HG03575 (cell line): ENCODE results near the gene ZNF385C.

ENCODE experiments used
- ATAC-seq: cut with Tn5 transposase; IDR thresholded peaks from one replicate; pipeline ENCODE4 v1.9.1; 2021; ENCODE audit not compliant: unreplicated experiment, insufficient number of reproducible peaks, low FRiP score; ENCODE audit errors: extremely low read depth

Gene ZNF385C

DNA sequence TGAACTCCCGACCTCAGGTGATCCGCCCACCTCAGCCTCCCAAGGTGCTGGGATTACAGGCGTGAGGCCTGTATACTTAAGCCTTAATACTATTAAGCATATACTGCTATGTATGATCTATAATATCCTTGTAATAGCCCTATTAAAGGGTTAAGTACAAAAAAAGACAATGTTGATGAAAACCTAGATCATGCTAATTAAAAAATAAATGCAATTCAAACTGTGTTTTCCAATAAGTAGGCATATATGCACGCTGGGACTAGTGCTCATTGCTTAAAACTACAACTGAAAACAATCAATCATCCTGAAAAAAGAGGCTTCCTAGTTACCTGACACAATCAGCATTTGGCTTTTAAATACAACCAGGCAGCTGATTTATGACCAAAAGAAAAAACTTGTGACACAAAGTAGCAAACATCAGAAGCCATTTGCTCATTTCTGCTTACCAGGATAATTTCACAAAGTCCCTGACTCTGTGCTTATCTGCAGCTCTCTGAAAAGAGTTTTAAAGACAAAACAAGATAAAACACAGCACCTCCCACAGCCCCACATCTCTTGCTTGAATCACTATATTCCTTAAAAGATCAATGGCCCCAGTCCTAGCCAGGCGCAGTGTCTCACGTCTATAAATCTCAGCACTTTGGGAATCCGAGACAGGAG, 11.1 kb downstream of the ZNF385C start:
- ATAC-seq: no peak

GRCh38 chr17:42081516-42082129, 16.6 kb downstream of the ZNF385C start:
- no peak for ATAC-seq

GRCh38 chr17:42079541-42079940, 18.7 kb downstream of the ZNF385C start:
- ATAC-seq: no peak

DNA sequence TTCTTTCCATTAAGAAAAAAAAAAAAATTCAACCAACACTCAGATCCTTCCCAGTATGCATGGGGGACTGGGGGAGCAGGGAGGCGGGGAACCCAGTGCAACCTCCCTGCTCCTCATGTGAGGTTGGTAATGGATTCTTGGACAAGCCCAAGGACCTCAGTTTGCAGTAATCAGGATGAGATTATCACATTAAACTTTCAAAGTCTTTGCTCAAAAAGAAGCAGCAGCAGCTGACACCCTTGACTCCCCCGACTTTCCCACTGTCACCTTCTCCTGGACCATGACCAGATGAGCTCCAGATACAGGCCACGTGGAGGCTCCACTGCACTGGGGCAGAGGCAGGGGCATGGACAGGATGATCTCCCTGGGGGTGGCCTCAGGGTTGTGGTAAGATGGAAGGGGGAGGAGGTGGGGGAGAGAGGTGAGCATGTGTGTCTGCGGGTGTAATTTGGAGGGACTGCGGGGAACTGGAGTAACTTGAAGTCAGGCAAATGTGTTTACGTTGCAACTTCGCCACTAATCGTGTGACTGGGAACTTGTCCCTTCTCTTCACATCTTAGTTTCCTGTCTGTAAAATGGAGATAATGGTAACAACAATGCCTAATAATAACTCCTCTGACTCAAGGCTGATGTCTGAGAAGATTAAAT, 19.8 kb downstream of the ZNF385C start:
- ATAC-seq: no peak

- no peak for ATAC-seq
Measured at GRCh38 chr17:42077755-42078154, 20.5 kb downstream of the ZNF385C start.

GRCh38 chr17:42076797-42077559, 21.3 kb downstream of the ZNF385C start:
- ATAC-seq: no peak

DNA sequence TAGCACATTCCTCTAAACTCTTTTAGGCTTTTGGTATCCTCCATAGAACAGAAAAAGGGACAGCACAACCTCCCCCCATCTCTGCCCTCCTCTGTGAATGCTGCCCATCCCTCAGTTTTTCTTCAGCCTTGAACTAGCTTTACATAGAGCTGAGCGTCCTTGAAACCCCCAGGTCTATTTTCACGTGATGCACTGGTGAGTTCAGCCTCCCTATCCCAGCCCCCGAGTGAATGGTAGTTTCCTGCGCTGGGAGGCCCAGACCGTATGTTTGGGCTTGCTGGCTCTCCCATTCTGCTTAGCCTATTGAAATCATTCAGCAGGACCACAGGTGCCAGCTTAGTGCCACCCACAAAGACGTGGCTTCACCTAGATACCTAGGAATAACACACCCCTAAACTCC, 22.5 kb downstream of the ZNF385C start:
- ATAC-seq: no peak

DNA sequence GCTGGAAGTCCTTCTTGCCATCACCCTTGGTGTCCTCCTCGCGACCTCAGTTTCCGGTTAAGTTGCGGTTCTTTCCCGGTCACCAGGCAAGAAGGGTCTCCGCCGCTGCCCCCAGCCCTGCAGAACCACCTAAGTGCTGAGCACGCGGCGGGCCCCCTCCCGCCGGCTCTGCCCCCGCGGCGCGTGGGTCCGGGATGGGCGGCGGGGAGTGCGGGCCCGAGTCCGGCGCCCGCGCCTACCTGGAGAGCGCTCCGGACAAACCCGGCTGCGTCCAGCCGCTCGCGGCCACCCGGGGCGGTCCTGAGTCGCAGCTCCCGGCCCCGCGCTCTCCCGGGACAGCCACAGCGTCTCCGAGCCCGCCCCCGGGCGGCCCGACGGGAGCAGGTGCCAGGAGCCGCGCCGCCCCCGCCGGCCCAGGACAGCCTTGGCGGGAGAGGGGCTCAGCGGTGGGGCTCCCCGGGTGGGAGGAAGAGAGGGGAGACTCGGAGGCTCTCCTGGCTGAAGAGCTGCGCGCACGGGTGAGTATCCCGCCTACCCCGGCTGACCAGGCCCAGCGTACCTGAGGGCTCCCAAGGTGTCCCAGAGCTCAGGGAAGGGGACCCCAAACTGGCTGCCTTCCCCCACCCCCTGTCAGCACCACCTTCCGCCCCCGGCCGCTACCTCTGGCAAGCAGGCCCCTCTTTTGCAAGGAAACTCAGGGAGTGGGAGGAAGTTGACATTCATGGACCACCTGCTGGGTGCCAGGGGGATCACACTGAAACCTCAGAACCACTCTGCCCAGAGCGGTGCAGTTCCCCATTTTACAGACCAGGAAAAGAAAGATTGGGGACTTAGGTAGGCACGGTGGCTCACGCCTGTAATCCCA, 25.7 kb downstream of the ZNF385C start:
- no peak for ATAC-seq

DNA sequence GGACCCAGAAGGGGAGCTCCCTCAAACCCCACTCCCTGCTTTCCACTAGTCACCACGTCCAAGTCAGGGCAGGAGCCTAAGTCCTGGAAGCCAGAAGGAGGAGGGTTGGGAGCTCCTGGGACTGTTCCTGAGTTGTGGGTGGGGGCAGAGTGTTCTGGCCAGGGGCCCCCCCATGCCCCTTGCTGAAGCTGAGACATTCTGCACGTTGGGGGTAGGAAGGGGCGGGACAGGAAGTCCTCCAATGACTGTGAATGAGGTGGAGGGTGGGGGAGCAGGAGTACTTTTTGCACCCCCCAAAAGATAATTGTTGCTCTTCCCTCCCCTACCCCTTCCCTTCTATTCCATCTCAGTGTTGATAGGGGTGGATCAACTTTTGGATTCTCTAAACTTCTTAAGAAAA, 26.5 kb downstream of the ZNF385C start:
- ATAC-seq: no peak

GRCh38 chr17:42068979-42069378, 29.3 kb downstream of the ZNF385C start:
- ATAC-seq: no peak

DNA sequence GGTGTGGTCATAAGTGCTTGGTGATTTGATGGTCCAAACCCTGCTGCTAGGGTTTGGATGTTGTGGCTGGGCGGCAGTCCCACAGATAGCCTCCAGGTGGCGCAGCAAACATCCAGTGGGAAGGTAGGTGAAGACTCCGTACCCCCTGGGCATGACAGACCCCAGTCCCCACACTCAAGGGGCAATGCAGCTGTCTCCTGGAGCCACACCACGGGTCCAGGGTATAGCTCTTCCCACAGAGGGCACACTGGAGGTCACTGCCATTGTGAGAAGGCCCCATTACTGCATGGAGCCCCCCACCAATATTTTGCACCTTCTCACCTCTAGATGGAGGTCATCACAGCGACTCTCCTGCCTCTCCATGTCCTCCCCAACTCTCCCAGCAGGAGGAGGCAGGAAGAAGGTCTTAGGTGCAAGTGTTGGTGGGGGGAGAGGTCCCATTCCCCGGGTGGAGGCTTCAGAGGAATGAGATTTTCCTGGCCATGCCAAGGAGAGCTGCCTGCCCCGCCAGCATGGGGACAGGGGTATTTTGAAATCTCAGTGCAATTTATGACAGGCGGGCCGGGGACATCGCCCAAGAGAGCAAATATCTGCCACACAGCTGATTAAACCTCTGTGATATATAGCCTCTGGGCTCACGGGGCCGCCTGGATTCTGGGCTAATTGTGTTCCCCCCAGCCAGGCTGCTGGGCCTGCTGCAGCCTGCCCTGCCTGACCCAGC, 30.7 kb downstream of the ZNF385C start:
- no peak for ATAC-seq

GRCh38 chr17:42065201-42065600, 33.1 kb downstream of the ZNF385C start:
- no peak for ATAC-seq

DNA sequence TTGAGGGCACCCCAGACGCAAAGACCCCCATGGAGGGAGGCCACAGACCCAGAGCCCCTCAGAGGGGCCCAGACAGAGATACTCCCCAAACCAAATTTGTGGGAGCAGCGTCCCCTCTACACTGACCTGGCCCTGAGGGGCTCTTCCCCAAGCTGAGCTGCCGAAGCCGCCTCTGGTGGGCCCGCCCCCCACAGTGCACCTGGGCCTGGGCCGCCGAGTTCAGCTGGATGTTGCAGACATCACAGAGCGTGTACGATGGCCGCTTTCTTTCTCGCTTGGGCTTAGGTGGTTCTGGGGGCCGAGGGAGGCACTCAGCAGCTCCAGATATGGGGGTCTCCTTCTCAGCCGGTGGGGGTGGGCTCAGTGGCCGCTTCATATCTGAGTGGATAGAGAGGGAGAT, 35.6 kb downstream of the ZNF385C start:
- ATAC-seq: no peak

DNA sequence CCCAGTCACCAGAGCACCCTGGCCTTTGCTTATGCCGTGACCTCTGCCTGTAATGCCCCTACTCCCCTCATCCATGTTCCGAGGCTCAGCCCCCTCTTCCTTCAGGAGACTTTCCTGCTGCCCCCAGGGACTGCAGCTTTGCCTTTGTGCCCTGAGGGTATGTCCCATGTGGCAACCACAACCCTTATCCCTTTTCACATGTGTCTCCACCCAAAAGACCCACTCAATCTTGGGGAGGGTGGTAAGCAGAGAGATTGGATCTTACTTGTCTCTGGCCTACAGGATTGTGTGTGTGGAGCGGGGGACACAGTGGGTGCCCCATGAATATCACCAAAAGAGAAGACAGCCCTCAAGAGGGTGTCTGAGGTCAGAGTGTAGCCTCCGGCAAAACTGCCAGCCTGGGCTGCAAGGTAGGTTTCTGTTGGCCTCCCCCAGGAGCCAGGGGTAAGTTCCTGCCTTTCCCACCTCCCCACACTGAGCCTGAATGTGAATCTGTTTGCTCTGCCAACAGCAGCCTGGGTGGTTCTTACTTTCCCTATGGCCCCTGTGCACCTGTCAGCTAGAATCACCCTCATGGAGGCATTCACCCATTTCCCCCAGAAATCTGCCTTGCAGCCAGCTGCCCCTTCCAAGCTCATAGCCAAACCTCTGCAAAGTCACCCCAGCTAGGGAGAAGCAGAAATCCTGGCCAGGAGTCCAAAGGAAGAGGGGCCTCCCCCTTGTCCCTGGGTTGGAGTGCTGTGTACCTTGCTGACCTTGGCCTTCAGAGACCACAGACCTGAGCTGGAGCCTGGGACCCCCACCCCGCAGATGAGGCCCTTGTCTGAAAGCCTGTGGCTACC, 36.4 kb downstream of the ZNF385C start:
- no peak for ATAC-seq

DNA sequence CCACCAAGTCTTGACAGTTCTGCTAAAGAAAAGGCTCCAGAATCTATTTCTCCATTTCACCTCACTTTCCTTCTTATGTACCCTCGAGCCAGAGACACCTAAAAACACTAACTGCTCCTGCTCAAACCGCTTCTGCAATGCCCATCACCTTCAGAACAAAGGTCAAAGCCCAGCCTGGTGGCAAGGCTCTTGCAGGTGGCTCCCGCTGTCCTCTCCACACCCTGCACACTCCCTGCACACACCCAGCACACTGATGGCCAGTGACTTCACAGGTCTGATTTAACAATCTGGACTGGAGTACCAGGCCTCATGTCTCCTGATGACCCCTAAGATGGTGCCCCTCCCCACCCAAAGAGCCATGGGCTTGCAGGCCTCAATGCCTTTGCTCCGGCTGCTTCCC, 38.0 kb downstream of the ZNF385C start:
- ATAC-seq: no peak

DNA sequence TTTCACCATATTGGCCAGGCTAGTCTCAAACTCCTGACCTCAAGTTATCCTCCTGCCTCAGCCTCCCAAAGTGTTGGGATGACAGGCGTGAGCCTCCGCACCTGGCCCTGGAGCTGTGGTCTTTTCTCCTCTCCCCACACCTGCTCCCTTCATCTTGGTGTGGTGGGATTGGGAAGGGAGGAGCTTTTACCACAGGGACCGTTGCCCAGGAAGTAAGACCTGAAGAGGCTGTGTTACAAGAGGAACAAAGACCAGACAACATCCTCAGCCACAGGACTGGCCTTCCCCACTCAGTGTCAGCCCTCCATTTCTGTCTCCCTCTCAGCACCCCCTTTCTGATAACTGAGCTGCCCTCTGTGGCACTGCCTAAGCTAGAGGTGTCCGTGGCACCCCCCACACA, 38.5 kb downstream of the ZNF385C start:
- no peak for ATAC-seq

GRCh38 chr17:42058063-42058462, 40.2 kb downstream of the ZNF385C start:
- ATAC-seq: no peak

DNA sequence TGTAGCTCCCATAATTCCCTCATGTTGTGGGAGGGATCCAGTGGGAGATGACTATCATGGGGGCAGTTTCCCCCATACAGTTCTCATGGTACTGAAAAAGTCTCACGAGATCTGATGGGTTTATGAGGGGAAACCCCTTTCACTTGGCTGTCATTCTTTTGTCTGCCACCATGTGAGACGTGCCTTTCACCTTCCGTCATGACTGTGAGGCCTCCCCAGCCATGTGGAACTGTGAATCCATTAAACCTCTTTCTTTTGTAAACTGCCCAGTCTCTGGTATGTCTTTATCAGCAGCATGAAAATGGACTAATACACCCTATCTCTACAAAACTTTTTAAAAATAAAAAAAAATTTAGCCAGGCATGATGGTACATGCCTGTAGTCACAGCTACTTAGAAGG, 41.6 kb downstream of the ZNF385C start:
- ATAC-seq: no peak
